DMS53 treated with DMSO at 0.1 percent for 48 hours (cell line): ENCODE results near the gene SPATS2L.
A peak's percentile ranks its signal among the peaks of the same experiment; 100 is the strongest.

Experiments used
- DNase-seq: peaks from one replicate; lab custom pipeline; 2025; ENCODE audit not compliant: unreplicated experiment; lab: John Stamatoyannopoulos, UW

Gene SPATS2L

DNA sequence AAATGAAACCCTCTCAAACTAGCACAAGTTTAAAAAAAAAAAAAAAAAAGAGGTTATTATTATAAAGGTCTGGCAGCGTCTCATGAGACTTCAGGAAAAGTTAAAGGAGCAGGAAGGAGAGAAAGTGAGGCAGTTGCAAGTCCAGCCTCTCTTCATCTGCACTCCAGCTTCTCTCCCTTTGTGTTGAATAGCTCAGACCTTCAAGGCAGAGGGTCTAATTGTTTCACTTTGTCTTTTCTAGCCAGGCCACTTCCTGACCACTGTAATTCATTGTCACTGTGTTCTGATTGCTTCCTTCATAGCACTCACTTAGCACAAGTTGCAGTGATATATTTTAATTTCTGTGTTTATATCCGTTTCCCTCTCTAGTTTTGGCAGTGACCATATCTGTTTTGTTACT, 99.9 kb downstream of the SPATS2L start:
- DNase-seq = peak; percentile 56

DNA sequence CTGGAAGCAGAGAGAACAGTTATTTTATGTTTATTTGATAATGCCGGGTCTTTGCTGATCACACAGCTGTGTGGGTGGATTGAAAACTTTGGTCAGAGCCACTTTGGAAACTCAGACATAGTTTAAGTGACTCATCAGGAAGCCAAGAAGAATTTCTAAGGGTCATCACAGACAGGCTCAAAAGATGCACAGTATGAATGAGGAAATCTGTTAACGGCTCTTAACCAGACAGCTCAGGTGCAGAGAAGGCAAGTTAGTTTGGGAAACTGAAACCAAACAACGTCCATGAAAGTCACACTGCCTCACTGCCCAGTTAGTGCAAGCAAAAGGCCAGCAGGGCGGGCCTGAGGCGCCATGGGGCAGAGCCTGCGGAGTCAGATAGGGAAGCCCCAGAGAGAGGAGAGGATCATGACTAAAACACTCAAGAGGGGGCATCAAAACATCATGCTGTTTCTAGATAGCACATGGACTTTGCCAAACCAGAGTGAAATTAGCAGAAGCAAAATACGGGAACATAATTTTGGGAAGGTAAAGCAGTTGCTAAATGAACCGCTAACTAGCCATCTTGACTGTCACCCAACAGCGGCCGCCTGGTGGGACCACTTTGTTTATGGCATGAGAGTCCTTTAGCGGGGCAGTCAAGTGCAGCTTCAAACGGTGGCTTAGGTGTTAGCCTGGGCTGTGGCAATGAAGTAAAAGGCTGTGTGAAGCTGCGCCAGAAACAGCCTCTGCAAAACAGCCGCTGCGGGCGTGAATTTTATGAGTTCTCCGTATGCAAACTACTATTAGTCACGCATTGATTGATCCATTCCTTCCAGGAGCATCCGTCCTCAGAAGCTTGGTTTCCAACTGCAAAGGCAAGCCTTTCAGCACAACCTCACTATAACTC, 102.2 kb downstream of the SPATS2L start:
- DNase-seq = peak; percentile 13

DNA sequence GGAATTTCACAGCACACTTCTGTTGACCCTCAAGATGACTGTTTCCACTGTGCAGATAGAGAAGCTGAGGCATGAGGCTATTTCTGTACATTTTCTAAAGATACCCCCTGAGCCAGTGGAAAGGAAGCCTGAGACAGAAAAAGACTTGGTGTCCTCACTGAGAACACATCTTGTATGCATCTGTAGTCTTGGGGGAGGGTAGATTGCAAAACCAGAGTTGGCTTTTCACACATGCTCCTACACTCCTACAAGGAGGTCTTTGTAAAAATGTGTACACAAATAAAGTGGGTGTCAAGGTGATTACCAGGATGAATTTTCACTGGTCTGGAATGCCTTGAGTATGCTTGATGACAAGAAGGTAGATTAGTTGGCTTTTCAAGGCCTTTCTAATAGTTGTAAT, 105.3 kb downstream of the SPATS2L start:
- DNase-seq = no peak

DNA sequence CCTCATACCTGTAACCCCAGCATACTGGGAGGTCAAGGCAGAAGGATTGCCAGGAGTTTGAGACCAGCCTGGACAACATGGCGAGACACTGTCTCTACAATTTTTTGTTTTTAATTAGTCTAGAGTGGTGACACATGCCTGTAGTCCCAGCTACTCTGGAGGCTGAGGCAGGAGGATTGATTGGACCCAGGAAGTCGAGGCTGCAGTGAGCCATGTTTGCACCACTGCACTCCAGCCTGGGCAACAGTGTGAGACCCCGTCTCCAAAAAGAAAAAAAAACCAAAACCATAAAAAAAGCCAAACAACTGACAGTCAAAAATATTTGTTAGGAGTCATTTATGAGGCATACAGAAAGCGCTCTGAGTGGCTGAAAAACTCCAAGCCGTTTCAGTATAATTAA, 107.9 kb downstream of the SPATS2L start:
- DNase-seq = no peak

DNA sequence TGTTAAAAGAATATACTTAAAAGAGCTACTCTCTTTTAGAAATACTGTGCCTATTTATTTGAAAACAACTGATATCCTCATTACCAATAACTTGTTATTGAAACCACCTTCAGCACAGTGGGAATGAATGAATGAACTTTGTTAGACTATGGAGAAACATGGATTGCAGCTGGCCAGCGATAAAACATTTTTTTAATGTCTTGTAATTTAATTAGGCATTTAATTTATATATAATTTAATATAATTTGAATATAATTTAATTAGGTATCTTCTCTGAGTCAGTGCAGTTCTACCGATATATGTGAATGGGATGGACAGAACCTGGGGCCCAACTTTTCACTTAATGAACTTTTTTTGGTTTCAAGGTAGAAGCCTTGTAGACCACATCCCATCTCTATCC, 109.0 kb downstream of the SPATS2L start:
- no peak for DNase-seq

DNA sequence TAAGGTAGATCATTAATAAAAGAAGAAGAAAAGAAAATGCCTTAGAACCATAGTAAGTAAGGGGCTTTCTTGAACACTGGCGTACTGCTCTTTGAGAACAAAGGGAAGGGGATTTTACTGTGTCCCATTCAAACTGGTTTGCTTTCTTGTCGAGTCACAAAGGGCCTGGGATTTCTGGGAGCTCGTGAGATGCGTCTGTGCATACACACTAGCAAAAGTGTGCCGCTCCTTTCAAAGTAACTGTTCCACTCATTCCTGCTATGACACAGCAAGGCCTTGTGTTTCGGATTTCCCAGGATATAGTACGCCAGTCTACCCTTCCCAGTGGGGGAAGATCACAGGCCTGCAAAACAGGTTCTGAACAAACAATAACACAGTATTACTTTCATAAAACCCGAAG, 110.4 kb downstream of the SPATS2L start:
- DNase-seq = no peak

DNA sequence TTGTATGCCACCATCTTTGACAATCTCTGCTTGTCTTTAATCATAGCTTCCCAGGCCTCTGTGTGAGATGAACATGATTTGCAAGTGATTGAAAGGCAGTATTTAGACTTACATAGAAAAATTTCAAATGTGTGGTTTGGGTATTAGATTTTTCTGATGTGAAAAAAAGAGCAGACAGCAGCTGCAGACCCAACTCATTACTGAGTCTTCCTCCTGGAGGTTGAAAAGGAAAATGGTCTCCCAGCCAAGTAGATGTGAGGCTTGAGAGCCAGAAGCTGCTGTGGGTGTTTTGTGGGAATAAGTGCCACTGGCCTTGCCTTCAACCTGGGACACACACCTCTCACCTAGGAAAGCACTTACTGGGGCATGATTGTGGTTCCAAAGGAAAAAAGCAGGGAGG, 110.9 kb downstream of the SPATS2L start:
- no peak for DNase-seq

DNA sequence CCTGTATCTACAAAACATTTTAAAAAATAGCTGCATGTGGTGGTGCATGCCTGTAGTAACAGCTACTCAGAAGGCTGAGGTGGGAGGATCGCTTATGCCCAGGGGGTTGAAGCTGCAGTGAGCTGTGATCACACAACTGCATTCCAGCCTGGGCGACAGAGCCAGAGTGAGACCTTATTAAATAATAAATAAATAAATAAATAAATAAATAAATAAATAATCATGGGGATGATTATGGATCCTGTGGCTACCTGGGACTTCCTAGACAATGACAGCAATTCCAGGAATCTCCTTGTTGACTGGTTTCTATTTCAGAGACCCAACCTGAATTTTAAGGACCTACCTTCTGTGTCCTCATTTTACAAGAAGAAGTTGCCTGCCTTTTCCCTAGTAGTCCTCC, 111.9 kb downstream of the SPATS2L start:
- DNase-seq = no peak

DNA sequence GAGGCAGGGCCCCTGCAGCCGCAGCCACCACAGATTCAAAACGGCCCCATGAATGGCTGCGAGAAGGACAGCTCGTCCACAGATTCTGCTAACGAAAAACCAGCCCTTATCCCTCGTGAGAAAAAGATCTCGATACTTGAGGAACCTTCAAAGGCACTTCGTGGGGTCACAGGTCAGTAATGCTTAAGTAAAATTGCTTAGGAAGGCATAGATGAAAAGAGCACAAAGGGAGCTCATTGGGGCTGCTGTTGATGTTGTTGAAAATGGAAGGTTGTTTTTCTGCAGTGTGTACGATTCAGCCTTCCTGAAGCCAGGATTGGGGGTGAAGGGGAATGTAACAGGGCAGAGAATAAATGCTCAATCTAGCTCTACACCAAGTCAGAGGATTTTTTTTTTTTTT, 112.8 kb downstream of the SPATS2L start:
- DNase-seq = no peak

DNA sequence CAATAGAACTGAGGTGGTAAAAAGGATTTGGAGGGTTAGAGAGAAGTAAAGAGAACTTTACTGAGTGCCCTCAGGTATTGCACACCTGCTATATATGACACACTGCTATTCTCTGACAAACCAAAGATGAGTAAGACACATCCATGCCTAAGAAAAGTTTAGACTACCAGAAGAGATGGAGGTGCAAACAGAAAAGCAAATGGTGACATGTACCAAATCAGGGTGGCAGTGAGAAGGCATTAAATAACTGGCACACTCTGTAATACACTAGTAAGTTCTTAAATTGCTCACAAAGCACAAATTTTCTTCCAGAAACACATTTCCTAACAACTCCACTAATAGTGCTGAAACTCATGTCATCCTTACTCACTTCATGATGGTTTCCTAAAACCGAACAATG, 114.8 kb downstream of the SPATS2L start:
- no peak for DNase-seq

DNA sequence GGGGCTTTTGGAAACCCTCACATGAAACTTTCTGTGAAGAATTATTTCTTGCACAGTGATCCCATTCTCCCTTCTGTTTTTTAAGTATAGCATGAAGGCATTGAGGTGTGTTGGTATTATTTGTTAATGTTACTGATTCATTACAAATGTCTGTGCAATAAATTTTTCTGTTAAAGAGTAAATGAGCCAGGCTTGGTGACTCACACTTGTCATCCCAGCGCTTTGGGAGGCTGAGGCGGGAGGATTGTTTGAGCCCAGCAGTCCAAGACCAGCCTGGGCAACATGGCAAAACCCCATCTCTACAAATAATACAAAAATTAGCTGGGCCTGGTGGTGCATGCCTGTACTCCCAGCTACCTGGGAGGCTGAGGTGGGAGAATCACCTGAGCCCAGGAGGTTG, 115.6 kb downstream of the SPATS2L start:
- no peak for DNase-seq

DNA sequence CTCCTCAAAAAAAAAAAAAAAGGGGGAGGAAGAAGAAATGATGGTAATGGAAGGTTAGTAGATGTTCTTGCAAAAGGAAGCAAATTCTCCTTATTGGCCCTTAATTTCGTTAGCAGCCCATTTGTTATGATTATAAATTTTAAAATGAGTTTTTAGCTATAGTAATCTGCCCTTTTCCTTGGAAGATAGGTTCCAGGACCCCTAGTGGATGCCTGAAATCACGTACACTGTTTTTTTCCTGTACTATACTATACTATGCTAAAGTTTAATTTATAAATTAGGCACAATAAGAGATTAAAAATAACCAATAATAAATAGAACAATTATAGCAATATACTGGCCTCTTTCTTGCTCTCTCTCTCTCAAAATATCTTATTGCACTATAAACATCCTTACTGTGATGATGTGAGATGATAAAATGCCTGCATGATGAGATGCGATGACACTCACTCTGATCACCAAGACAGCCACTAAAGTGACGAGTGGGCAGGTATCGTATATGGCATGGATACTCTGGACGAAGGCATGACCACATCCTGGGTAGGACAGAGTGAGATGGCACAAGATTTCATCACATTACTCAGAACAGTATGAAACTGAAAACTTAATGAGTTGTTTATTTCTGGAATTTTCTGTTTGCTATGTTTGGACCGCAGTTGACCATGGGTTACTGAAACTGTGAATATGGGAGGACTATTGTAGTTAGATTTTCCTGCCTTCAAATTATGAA, 116.2 kb downstream of the SPATS2L start:
- no peak for DNase-seq

DNA sequence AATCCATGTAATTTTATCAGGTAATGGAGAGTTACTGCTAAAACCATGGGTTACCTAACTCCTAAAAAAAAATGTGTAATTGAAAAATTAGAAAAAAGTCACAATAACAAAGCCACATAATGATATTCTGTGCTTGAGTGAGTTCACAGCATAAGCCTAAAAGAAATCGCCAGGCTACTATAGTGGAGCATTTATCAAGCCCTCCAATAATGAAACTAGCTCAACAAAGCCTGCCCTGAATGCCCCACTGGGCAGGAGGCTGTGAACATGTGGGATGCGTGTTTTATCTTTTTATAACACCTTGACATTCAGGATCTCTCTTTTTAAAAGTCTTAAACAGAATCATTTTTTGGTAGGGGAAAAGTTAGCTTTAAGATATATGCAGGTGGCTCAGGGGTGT, 117.0 kb downstream of the SPATS2L start:
- no peak for DNase-seq

DNA sequence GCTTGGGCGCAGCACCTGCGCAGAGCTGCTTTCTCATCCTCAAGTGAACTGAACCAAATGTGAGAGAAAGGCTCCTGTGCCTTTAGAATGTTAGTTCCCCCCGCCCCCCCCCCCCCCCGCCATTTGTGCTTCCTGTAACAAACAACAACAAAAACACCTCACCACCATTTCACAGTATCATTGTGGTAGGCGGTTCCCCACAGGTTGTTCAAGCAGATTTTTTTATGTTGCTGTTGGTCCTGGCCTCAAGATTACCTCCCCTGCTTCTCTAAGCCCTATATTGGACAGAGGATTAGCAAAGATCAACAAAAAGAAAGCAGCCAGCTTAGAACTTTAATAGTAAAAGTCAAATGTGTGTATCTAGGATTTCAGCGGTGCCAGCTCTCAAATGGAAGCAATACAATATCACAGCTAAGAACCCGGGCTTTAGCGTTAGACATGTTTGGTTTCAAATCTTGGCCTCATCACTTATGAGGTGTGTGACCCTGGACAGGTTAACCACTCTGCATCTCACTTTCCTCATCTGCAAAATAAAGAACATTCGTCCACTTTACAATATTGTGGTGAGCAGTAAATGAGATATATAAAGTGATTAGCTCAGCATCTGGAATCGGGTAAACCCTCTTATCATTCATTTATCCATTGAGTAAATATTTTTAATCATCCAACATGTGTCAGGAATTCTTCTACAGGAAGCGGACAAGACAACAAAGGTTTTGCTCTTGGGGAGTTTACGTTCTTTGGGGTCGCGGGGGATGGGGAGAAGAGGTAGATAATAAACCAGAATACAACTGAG, 118.7 kb downstream of the SPATS2L start:
- no peak for DNase-seq

DNA sequence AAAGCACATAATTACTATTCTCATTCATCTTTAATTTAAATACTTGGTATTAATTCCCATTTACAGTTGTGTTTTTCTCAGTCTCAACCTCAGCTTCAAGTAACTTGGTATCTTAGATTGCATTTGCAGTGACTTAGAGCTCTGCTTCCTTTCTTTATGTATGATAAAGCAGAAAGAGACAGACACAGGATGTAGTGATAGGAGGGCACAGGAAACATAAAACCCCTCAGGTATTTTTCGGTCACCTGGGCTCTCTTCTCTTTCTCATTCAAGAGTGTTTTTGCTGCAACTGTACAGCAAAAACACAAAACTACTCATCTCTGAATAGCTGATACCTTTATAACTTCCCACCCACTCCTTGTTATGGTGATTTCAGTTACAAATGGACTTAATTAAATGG, 120.3 kb downstream of the SPATS2L start:
- DNase-seq = no peak

DNA sequence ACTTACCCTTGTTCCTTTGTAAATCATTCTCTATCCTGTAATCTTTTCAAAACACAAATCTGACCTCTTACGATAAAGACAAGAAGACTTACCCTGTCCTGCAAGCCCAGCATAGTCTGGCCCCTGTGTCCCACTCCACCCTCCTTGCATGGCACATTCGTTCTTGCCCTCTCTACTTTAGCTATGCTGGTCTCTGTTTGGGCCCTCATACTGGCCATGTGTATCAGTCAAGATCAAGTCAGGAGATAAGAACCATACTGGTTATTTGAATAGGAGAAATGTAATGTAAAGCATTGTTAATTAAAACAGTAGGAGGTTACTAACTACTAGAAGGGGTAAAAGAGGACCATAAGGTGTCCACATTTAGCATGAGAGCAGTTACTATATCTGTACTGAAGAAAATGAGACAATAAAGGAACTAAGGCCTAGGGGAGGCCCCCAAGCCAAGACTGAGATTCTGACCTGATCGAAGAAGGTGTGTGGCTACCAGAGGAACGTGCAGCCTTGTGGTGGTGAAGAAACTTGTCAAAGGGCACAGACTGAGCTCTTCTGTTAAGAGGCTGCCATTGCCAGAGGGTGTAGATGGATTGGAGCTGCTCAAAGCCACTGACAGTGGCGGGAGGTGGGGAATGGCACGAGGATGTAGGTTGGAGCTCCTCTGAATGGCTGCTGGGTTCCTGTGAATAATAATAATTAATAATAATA, 122.6 kb downstream of the SPATS2L start:
- no peak for DNase-seq

DNA sequence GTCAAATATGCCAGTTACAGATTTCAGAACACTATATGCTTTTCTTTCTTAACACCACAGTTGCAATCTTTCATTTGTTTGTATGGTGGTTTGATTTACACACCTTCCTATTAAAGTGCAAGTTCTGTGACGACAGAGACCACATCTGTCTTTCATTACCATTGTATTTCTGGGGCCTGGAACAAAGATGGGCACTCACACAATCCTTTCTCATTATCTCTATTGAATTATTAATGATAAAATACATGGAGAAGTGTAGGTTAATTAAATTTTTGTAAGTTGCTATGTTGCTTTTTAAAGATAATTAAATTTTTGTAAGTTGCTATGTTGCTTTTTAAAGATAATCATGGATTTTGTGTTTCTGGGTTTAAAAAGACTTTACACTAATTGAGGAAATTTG, 123.5 kb downstream of the SPATS2L start:
- no peak for DNase-seq

DNA sequence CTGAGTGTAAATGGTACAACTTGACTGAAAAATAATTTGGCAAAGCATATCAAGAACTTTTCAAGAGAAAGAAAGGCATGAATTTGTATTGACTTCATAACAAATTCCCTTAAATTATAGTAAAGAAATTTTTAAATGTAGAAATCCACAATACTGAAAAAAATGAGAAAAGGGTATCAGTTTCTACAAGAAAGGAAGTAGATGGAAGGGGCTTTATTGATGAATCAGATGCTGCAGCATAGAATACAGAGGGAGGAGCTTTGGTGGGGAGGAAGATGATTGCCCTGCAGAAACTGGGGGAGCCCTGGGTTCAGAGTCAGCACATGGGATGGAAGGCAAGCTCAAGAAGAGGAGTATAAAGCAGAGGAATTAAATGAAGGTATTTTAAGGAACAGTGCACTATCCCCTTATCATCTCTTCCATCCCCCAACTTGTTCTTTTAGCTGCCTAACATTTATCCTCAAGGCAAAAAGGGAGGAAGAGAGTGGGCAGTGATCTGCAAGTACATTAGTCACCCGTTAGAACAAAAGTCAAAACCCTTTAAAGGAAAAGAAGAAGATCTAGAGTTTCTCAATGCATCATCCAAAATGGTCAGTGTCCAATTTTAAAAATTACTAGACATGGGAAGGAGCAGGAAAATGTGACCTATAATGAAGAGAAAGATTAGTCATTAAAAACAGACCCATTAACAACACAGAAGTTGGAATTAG, 125.7 kb downstream of the SPATS2L start:
- no peak for DNase-seq

DNA sequence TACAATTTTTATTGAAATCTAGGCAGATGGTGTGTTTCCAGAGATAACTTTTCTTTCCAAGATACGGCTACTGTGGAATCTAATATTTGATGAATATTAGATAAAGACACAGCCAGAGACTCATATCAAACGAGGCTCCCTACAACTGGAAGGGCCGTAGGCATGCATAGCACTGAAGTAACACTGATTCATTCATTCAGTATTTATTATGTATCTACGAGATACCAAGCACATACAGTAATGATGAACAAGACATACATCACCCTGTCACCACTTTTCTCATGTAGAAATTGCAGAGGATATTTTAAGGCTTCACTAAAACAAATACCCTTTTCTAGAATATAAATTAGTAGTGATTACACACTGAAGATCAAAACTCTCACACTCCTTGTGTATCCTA, 128.9 kb downstream of the SPATS2L start:
- DNase-seq = no peak

DNA sequence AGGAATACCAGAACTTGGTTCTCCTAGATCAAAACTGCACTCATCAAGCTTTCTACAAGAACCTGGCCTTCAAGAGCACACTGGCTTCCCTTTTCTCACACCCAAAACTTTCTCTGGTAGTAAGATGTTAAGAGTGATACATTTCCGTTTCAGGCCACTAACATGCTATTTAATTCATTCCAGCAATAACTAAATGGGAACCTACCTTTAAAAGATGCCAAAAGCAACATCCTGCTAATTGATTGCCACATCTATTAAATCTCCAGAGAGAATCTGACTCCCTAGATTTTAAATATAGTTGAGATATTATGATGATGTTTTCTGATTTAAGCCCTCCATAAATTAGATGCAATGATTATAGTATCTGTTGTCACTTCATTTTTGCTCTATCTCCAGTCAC, 131.8 kb downstream of the SPATS2L start:
- DNase-seq = no peak
